ENCODE data around the gene CCDC91. TPM values are rescaled to one million over a fixed set of nuclear protein-coding genes. Genes with fewer than 3 reads are reported as not detected.

CCDC91 gene
- total RNA-seq, 1 donor from 2014 or later, result 51.3 TPM

- no peak overlapping the region for H3K27ac Mint-ChIP-seq
- H3K27me3 Mint-ChIP-seq, result no peaks in the 10 kb centered on the region
- H3K4me1 Mint-ChIP-seq (ENCODE audit: low read depth), result peaks cover 4% of the 10 kb centered on the region
- no peak for DNase-seq (ENCODE audit: low spot score, unreplicated experiment)
- no peak overlapping the region for H3K4me3 Mint-ChIP-seq (ENCODE audit: low read depth)
- peaks cover 5% of the 10 kb centered on the region for H3K36me3 Mint-ChIP-seq (ENCODE audit: insufficient read depth)
- peaks cover 3% of the 10 kb centered on the region for H3K9me3 Mint-ChIP-seq (ENCODE audit: low read depth)
- TF ChIP-seq, protein P1, sequence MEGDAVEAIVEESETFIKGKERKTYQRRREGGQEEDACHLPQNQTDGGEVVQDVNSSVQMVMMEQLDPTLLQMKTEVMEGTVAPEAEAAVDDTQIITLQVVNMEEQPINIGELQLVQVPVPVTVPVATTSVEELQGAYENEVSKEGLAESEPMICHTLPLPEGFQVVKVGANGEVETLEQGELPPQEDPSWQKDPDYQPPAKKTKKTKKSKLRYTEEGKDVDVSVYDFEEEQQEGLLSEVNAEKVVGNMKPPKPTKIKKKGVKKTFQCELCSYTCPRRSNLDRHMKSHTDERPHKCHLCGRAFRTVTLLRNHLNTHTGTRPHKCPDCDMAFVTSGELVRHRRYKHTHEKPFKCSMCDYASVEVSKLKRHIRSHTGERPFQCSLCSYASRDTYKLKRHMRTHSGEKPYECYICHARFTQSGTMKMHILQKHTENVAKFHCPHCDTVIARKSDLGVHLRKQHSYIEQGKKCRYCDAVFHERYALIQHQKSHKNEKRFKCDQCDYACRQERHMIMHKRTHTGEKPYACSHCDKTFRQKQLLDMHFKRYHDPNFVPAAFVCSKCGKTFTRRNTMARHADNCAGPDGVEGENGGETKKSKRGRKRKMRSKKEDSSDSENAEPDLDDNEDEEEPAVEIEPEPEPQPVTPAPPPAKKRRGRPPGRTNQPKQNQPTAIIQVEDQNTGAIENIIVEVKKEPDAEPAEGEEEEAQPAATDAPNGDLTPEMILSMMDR (IDR thresholded peaks at IDR 0.05; ENCODE audit: unreplicated experiment), result no peak
Measured at GRCh38 chr12:28563936-28564335, 373.7 kb downstream of the CCDC91 start.

- H3K27ac Mint-ChIP-seq, result no peak overlapping the region
- no peaks in the 10 kb centered on the region for H3K27me3 Mint-ChIP-seq
- DNase-seq (ENCODE audit: low spot score, unreplicated experiment), result no peak
- H3K4me1 Mint-ChIP-seq (ENCODE audit: low read depth), result peaks cover 7% of the 10 kb centered on the region
- no peak overlapping the region for H3K4me3 Mint-ChIP-seq (ENCODE audit: low read depth)
- peaks cover 6% of the 10 kb centered on the region for H3K9me3 Mint-ChIP-seq (ENCODE audit: low read depth)
- TF ChIP-seq, protein P1 (IDR thresholded peaks at IDR 0.05; ENCODE audit: unreplicated experiment), result no peak
- peaks cover 3% of the 10 kb centered on the region for H3K36me3 Mint-ChIP-seq (ENCODE audit: insufficient read depth)
Measured at GRCh38 chr12:28568118-28568517, 377.9 kb downstream of the CCDC91 start.

- H3K9me3 Mint-ChIP-seq (ENCODE audit: low read depth), result peaks cover 6% of the 10 kb centered on the region
- no peak for DNase-seq (ENCODE audit: low spot score, unreplicated experiment)
- no peaks in the 10 kb centered on the region for H3K27me3 Mint-ChIP-seq
- peaks cover 3% of the 10 kb centered on the region for H3K36me3 Mint-ChIP-seq (ENCODE audit: insufficient read depth)
- H3K4me3 Mint-ChIP-seq (ENCODE audit: low read depth), result no peak overlapping the region
- peaks cover 5% of the 10 kb centered on the region for H3K4me1 Mint-ChIP-seq (ENCODE audit: low read depth)
- H3K27ac Mint-ChIP-seq, result no peak overlapping the region
- TF ChIP-seq, protein P1 (IDR thresholded peaks at IDR 0.05; ENCODE audit: unreplicated experiment), result no peak
Measured at GRCh38 chr12:28568704-28569103, 378.4 kb downstream of the CCDC91 start.

DNA sequence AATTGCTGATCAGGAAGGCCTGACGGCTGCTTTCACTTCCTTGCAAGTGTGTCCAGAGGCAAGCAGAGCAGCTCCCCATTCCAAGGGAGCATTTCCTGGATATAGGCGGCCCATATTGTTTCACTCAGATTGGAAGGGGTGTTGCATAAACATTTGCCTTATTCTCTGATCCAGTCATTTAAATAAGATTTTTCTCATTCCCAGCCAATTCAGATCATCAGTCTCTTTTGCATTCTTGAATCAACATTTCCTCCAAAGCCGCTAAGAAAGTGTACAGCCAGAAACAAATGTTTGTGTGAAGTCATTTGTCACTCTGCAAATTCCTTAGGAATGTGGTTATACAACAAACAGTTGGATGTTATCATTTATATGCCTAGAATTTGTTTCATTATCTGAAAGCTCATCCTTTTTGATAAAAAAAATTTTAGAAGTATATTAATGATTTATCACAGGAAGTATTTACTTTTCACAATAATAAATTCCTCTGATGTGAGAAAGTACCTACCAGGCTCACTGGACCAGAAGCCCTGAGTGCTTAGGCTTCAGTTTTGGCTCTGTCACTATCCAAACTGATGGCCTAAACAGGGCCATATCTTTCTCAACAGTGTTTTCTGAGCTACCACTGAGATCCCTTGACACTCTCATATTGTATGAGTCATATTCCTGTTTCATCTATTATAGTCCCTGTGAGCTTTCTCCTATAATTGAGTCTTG, 379.6 kb downstream of the CCDC91 start:
- DNase-seq (ENCODE audit: low spot score, unreplicated experiment), result no peak
- peak overlapping the region; percentile 26 for H3K27ac Mint-ChIP-seq
- H3K4me3 Mint-ChIP-seq (ENCODE audit: low read depth), result no peak overlapping the region
- TF ChIP-seq, protein P1 (IDR thresholded peaks at IDR 0.05; ENCODE audit: unreplicated experiment), result no peak
- H3K36me3 Mint-ChIP-seq (ENCODE audit: insufficient read depth), result peaks cover 3% of the 10 kb centered on the region
- peaks cover 7% of the 10 kb centered on the region for H3K4me1 Mint-ChIP-seq (ENCODE audit: low read depth)
- no peaks in the 10 kb centered on the region for H3K27me3 Mint-ChIP-seq
- H3K9me3 Mint-ChIP-seq (ENCODE audit: low read depth), result peaks cover 6% of the 10 kb centered on the region

- no peaks in the 10 kb centered on the region for H3K27me3 Mint-ChIP-seq
- H3K4me3 Mint-ChIP-seq (ENCODE audit: low read depth), result no peak overlapping the region
- H3K4me1 Mint-ChIP-seq (ENCODE audit: low read depth), result peaks cover 12% of the 10 kb centered on the region
- H3K36me3 Mint-ChIP-seq (ENCODE audit: insufficient read depth), result peaks cover 1% of the 10 kb centered on the region
- no peak for DNase-seq (ENCODE audit: low spot score, unreplicated experiment)
- peaks cover 6% of the 10 kb centered on the region for H3K9me3 Mint-ChIP-seq (ENCODE audit: low read depth)
- no peak overlapping the region for H3K27ac Mint-ChIP-seq
- TF ChIP-seq, protein P1 (IDR thresholded peaks at IDR 0.05; ENCODE audit: unreplicated experiment), result no peak
Measured at GRCh38 chr12:28570811-28571210, 380.6 kb downstream of the CCDC91 start.

Measured in progenitor cell of endocrine pancreas (in vitro differentiated cells).